HEK293T (cell line): Measurements from ENCODE around the gene WDFY1.
"Not testable (repeated sequence)": the region's sequence is repeated elsewhere in the genome, so short reads cannot be mapped to it uniquely, and the experiment has no call there.

ENCODE experiments used
- CTBP1 ChIP-seq: fragments of 450-650 bp; IDR thresholded peaks from 2 replicates; pipeline ENCODE4 v1.6.1; 2016; ENCODE audit warnings: borderline replicate concordance
- FOXA1 ChIP-seq: fragments of 450-650 bp; IDR thresholded peaks from 2 replicates; pipeline ENCODE4 v1.6.1; 2016; ENCODE audit warnings: mild to moderate bottlenecking
- FOXK2 ChIP-seq: fragments of 450-650 bp; IDR thresholded peaks from 2 replicates; pipeline ENCODE4 v1.6.1; 2016; ENCODE audit warnings: mild to moderate bottlenecking
- FOXM1 ChIP-seq: fragments of 450-650 bp; IDR thresholded peaks from 2 replicates; pipeline ENCODE4 v1.6.1; 2017; ENCODE audit warnings: mild to moderate bottlenecking, borderline replicate concordance
- SP1 ChIP-seq: fragments of 450-650 bp; IDR thresholded peaks from 2 replicates; pipeline ENCODE4 v1.6.1; 2017
- SUZ12 ChIP-seq: fragments of 450-650 bp; IDR thresholded peaks from 2 replicates; pipeline ENCODE4 v1.6.1; 2016; ENCODE audit warnings: mild to moderate bottlenecking

- not testable (repeated sequence) for TF ChIP-seq FOXM1, SUZ12, CTBP1, FOXK2, FOXA1, SP1
These were observed 72.4 kb downstream of the WDFY1 start for GRCh38 chr2:223872772-223873171.
